ENCODE results near the gene RAPGEF2. TPM values are rescaled to one million over a fixed set of nuclear protein-coding genes. Genes with fewer than 3 reads are reported as not detected.

Gene RAPGEF2
- total and polyA plus RNA-seq, 2 of the 8 experiments (the other 6 are each of a cell fraction or from before 2014, with no cell fraction given), result 24.4 to 48.6 TPM

GRCh38 chr4:159175085-159175988 lies 72.5 kb downstream of the RAPGEF2 start:
- Histone ChIP-seq H3K4me3 (ENCODE audit: extremely low read depth in 1 of 4, insufficient read depth in 2 of 4, low read depth in 3 of 4, low read length in 4 of 4) (peak overlapping the region in 1 of 4 experiments; percentile 29; a peak in 2 of 8 replicates), H2BK12ac (ENCODE audit: low read depth, low read length) (peak overlapping the region; percentile 97; the same call in 1 of the 2 replicates), H2BK120ac (replicated peaks; ENCODE audit: low read depth, low read length) (no peak overlapping the region), H2BK20ac (ENCODE audit: low read length) (no peak overlapping the region), H3K14ac (ENCODE audit: insufficient read length) (no peak overlapping the region), H3K4ac (replicated peaks; ENCODE audit: insufficient read length, low read depth, low read length) (peak overlapping the region; percentile 2), H2AFZ (ENCODE audit: low read length) (0 out of 2 replicates have a peak overlapping the region, but pooled peaks have one; percentile 11), H3K4me1 (replicated peaks in 1 of 4; ENCODE audit: control insufficient read depth in 3 of 4, insufficient read depth in 4 of 4, low read length in 3 of 4) (peaks cover 7 to 17% (median 11%) of the 10 kb centered on the region in 4 experiments), H3K9me3 (ENCODE audit: insufficient read depth in 2 of 2, low read depth in 1 of 2, low read length in 1 of 2) (no peaks in the 10 kb centered on the region), H3K9ac (replicated peaks in 1 of 4; ENCODE audit: extremely low read depth in 1 of 4, low read depth in 3 of 4, low read length in 3 of 4) (peak overlapping the region in 1 of 4 experiments; percentile 61; a peak in 1 of 7 replicates), H3K79me2 (ENCODE audit: control insufficient read depth in 1 of 2, insufficient read depth in 2 of 2, low read length in 2 of 2) (peaks cover 5 to 93% of the 10 kb centered on the region in 2 experiments; a peak in 3 of 4 replicates), H4K5ac (ENCODE audit: insufficient read length, low read depth, low read length) (no peak overlapping the region), H4K91ac (replicated peaks; ENCODE audit: insufficient read length, low read length) (no peak overlapping the region), H3K27me3 (replicated peaks in 1 of 4; ENCODE audit: control insufficient read depth in 3 of 4, extremely low read depth in 1 of 4, insufficient read depth in 3 of 4, low read length in 3 of 4) (peaks cover 0 to 1% (median 0%) of the 10 kb centered on the region in 4 experiments; a peak in 1 of 7 replicates), H3K23ac (ENCODE audit: insufficient read length) (no peak overlapping the region), H3K79me1 (ENCODE audit: low read depth, low read length) (no peaks in the 10 kb centered on the region; the same call in 1 of the 2 replicates), H3K18ac (ENCODE audit: extremely low read depth, low read length) (0 out of 2 replicates have a peak overlapping the region, but pooled peaks have one; percentile 33), H2BK5ac (ENCODE audit: low read depth, low read length) (peak overlapping the region; percentile 66; the same call in 1 of the 2 replicates), H3K36me3 (ENCODE audit: control insufficient read depth in 2 of 4, insufficient read depth in 4 of 4, low read length in 3 of 4) (no peaks in the 10 kb centered on the region), H2BK15ac (ENCODE audit: low read length) (peak overlapping the region; percentile 51; the same call in 1 of the 2 replicates), H4K8ac (ENCODE audit: extremely low read depth, insufficient read depth, low read length) (no peak overlapping the region), H4K20me1 (replicated peaks in 1 of 2; ENCODE audit: control insufficient read depth in 1 of 2, insufficient read depth in 2 of 2, low read length in 2 of 2) (peaks cover 0 to 2% of the 10 kb centered on the region in 2 experiments), H3K56ac (replicated peaks; ENCODE audit: insufficient read length, low read depth, low read length) (no peak overlapping the region), H3K27ac (ENCODE audit: low read depth, low read length) (peak overlapping the region; percentile 57), H3K23me2 (ENCODE audit: low read depth, low read length) (no peaks in the 10 kb centered on the region), H3K4me2 (ENCODE audit: insufficient read depth in 1 of 2, low read depth in 2 of 2, low read length in 2 of 2) (peak overlapping the region; percentile 57 to 67), H2AK5ac (ENCODE audit: low read depth, low read length) (peak overlapping the region; percentile 8; the same call in 1 of the 2 replicates)
- FAIRE-seq (peak; percentile 99), DNase-seq (ENCODE audit: low read depth in 1 of 2, low spot score in 2 of 2) (peak; percentile 57 to 69)
- ChIA-PET POLR2A (ENCODE audit: partially characterized antibody) (no interaction called here), CTCF (ENCODE audit: partially characterized antibody) (interaction anchor here (0.6 to 1.0 kb wide), 4 partner anchors 12 to 1522 kb away, joined by 3 to 4 read pairs (median 3); no protein-coding TSS in a partner anchor)
- 20% methylated on average over 14 of the region's 14 CpGs; no CpG with 5 or more reads in 1 of the 2 experiments for WGBS, 2 experiments (ENCODE audit: extremely low coverage in 1 of 2, insufficient coverage in 1 of 2, insufficient read length in 1 of 2, insufficient replicate concordance in 2 of 2, low coverage in 1 of 2, low lambda C conversion rate in 2 of 2, missing lambda C conversion rate in 1 of 2)
- peak; percentile 13; the same call in 1 of the 2 replicates for TF ChIP-seq CHD2 (IDR thresholded peaks at IDR 0.05; ENCODE audit: low read length)
- TF ChIP-seq HDAC2 (IDR thresholded peaks at IDR 0.05; ENCODE audit: borderline replicate concordance in 1 of 2, low read depth in 2 of 2, low read length in 2 of 2), result no peak
- no peak for TF ChIP-seq MAX (IDR thresholded peaks at IDR 0.05)
- no peak for TF ChIP-seq CHD1 (IDR thresholded peaks at IDR 0.05; ENCODE audit: low read depth, low read length)
- TF ChIP-seq BACH1 (IDR thresholded peaks at IDR 0.05; ENCODE audit: low read length), result no peak
- peak; percentile 64; the same call in 1 of the 2 replicates for TF ChIP-seq JUN (IDR thresholded peaks at IDR 0.05; ENCODE audit: low read depth, low read length)
- peak; percentile 64; the same call in 1 of the 2 replicates for TF ChIP-seq ATF2 (IDR thresholded peaks at IDR 0.05; ENCODE audit: low read length)
- no peak for TF ChIP-seq SIX5 (IDR thresholded peaks at IDR 0.05; ENCODE audit: low read depth, low read length)
- no peak for TF ChIP-seq POLR2A (IDR thresholded peaks at IDR 0.05; ENCODE audit: control extremely low read depth in 1 of 2, low read depth in 2 of 2, low read length in 2 of 2)

Measured in H1 (cell line).